GM12891 (cell line): ENCODE measurements around the gene LIX1L.
A peak's percentile ranks its signal among the peaks of the same experiment; 100 is the strongest.

Experiments
- DNase-seq: peaks from one replicate; pipeline ENCODE4 v3.0.0; 2011; ENCODE audit warnings: low spot score; ENCODE audit not compliant: insufficient read length
- FAIRE-seq: peaks from 2 replicates; lab custom pipeline; 2011; peaks lifted over from hg19 to GRCh38; lab: Jason Lieb, UNC
- PAX5 ChIP-seq: IDR thresholded peaks from 2 replicates; pipeline ENCODE4 v1.6.1; 2011; ENCODE audit warnings: low read length, moderate library complexity, mild to moderate bottlenecking; ENCODE audit not compliant: insufficient read depth, severe bottlenecking
- POLR2A ChIP-seq: IDR thresholded peaks from 2 replicates; pipeline ENCODE4 v1.6.1; 2011; ENCODE audit warnings: low read depth, low read length, control low read depth
- POLR2AphosphoS5 ChIP-seq: IDR thresholded peaks from 2 replicates; pipeline ENCODE4 v1.6.1; 2011; ENCODE audit warnings: low read depth, low read length, control low read depth
- POU2F2 ChIP-seq: IDR thresholded peaks from 2 replicates; pipeline ENCODE4 v1.6.1; 2011; ENCODE audit warnings: low read depth, mild to moderate bottlenecking, control low read depth, low read length, moderate library complexity
- SPI1 ChIP-seq: IDR thresholded peaks from 2 replicates; pipeline ENCODE4 v1.6.1; 2011; ENCODE audit warnings: low read depth, low read length, control low read depth
- TAF1 ChIP-seq: IDR thresholded peaks from 2 replicates; pipeline ENCODE4 v1.6.1; 2011; ENCODE audit warnings: low read depth, low read length, control low read depth

LIX1L gene

GRCh38 chr1:145886390-145886789, 71.4 kb downstream of the LIX1L start:
- TF ChIP-seq SPI1: no peak
- TF ChIP-seq TAF1: no peak
- no peak for TF ChIP-seq POLR2AphosphoS5
- TF ChIP-seq POU2F2: no peak
- TF ChIP-seq PAX5: no peak
- TF ChIP-seq POLR2A: no peak
- DNase-seq (no peak), FAIRE-seq (no peak)

DNA sequence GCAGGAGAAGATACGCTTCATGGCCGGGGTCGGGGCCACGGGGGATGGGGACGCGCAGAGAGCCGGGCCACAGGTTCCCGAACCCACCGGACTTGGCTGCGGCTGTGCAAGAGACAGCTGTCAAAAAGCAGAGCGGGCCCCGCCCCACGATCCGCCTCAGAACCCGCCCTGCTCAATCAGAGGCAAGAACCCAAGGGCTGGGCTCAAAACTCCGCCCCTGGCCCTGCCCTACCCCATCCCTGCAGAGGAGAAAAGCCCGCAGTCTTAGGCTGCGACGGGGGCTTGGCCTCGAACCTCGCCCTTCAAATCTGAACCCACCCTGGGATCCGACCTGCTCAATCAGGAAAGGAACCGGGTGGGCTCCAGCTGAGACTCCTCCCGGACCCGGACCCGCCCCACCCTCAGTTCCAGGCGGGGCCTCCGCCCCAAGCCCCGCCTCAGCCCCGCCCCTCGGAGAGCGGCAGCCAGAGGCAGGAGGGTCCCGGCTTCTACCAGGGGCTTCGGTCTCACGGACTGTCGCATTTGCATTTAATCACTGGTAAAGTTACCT, 72.0 kb downstream of the LIX1L start, which contains the start of gene ANKRD35:
ANKRD35 (minus strand) TSS at position 129 of the 550 bp plus-strand sequence; CDS start at position 21, 108 bp downstream.
- peak; percentile 78 for FAIRE-seq
- DNase-seq: peak; percentile 98
- no peak for TF ChIP-seq POLR2A
- TF ChIP-seq TAF1: no peak
- no peak for TF ChIP-seq POLR2AphosphoS5
- TF ChIP-seq PAX5: no peak
- no peak for TF ChIP-seq POU2F2
- no peak for TF ChIP-seq SPI1

DNA sequence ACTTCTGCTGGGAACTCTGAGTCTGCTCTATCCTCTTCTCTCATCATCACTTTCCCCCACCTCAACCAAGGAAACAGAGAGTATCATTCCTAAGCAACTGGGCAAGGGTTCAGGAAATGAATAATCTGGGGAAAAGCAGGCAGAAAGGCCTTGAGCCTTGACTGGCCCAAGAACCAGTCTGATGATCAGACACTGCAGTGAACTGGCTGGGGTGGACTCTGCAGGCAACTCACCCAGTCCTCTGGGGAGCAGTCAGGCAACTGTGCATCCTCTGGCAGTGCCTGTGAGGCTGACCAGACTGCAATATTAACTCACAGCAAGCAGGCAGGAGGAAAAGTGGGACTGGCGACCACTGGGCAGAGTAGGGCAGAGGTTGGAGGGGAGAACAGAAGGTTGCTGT, 73.1 kb downstream of the LIX1L start:
- FAIRE-seq: no peak
- DNase-seq: no peak

More for the DNA sequence above, 73.1 kb downstream of the LIX1L start:
- TF ChIP-seq POLR2AphosphoS5: no peak
- no peak for TF ChIP-seq PAX5
- no peak for TF ChIP-seq TAF1
- no peak for TF ChIP-seq SPI1
- no peak for TF ChIP-seq POLR2A
- TF ChIP-seq POU2F2: no peak
